Astrocyte (in vitro differentiated cells and primary cell): Measurements from ENCODE around the gene KIAA0513. TPM values are rescaled to one million over a fixed set of nuclear protein-coding genes. Genes with fewer than 3 reads are reported as not detected.

Source experiments
- DNase-seq: peaks from one replicate; pipeline ENCODE4 v3.0.0-alpha.2; 2010; ENCODE audit warnings: low read depth
- FAIRE-seq: peaks from 2 replicates; lab custom pipeline; 2011; peaks lifted over from hg19 to GRCh38; lab: Jason Lieb, UNC
- H2AFZ ChIP-seq: 2 replicates; pipeline ENCODE4 v1.6.0; 2012; ENCODE audit warnings: low read depth, low read length, inconsistent platforms
- H3K27ac ChIP-seq: 2 replicates; pipeline ENCODE4 v1.5.1; 2011; ENCODE audit warnings: low read depth, low read length, inconsistent platforms
- H3K27me3 ChIP-seq: 2 replicates; pipeline ENCODE4 v1.6.0; 2011; ENCODE audit warnings: low read length, inconsistent platforms; ENCODE audit not compliant: insufficient read depth
- H3K36me3 ChIP-seq: 2 replicates; pipeline ENCODE4 v1.5.1; 2011; ENCODE audit warnings: low read length, inconsistent platforms; ENCODE audit not compliant: insufficient read depth
- H3K4me1 ChIP-seq: 2 replicates; pipeline ENCODE4 v1.5.1; 2011; ENCODE audit warnings: low read length, inconsistent platforms; ENCODE audit not compliant: insufficient read depth
- H3K4me2 ChIP-seq: 2 replicates; pipeline ENCODE4 v1.6.0; 2012; ENCODE audit warnings: low read length, inconsistent platforms
- H3K4me3 ChIP-seq: 2 replicates; pipeline ENCODE4 v1.5.1; 2011; ENCODE audit warnings: low read depth, mild to moderate bottlenecking, low read length, inconsistent platforms; ENCODE audit not compliant: insufficient read depth
- H3K79me2 ChIP-seq: 2 replicates; pipeline ENCODE4 v1.6.0; 2012; ENCODE audit warnings: mild to moderate bottlenecking, low read length, inconsistent platforms; ENCODE audit not compliant: insufficient read depth
- H3K9ac ChIP-seq: 2 replicates; pipeline ENCODE4 v1.6.0; 2012; ENCODE audit warnings: mild to moderate bottlenecking, low read length, inconsistent platforms
- H3K9me3 ChIP-seq: 2 replicates; pipeline ENCODE4 v1.5.1; 2012; ENCODE audit warnings: low read depth, mild to moderate bottlenecking, low read length, inconsistent platforms; ENCODE audit not compliant: insufficient read depth
- H4K20me1 ChIP-seq: 2 replicates; pipeline ENCODE4 v1.6.0; 2012; ENCODE audit warnings: low read length, inconsistent platforms; ENCODE audit not compliant: insufficient read depth
- H3K27ac Mint-ChIP-seq: one replicate; pipeline ENCODE4 v1.8.0; 2021; ENCODE audit warnings: mild to moderate bottlenecking, mixed read lengths; ENCODE audit not compliant: unreplicated experiment
- H3K27me3 Mint-ChIP-seq: one replicate; pipeline ENCODE4 v1.8.0; 2021; ENCODE audit warnings: low read depth, mixed read lengths; ENCODE audit not compliant: unreplicated experiment
- H3K36me3 Mint-ChIP-seq: one replicate; pipeline ENCODE4 v1.8.0; 2021; ENCODE audit warnings: low read depth, mixed read lengths; ENCODE audit not compliant: unreplicated experiment
- H3K4me1 Mint-ChIP-seq: one replicate; pipeline ENCODE4 v1.8.0; 2021; ENCODE audit warnings: low read depth, mixed read lengths; ENCODE audit not compliant: unreplicated experiment
- H3K4me3 Mint-ChIP-seq: one replicate; pipeline ENCODE4 v1.8.0; 2021; ENCODE audit warnings: mild to moderate bottlenecking, moderate library complexity, mixed read lengths; ENCODE audit not compliant: unreplicated experiment
- H3K9me3 Mint-ChIP-seq: one replicate; pipeline ENCODE4 v1.8.0; 2021; ENCODE audit warnings: mild to moderate bottlenecking, mixed read lengths; ENCODE audit not compliant: unreplicated experiment
- EZH2 ChIP-seq: IDR thresholded peaks from 2 replicates; pipeline ENCODE4 v1.6.1; 2012; ENCODE audit warnings: mild to moderate bottlenecking, low read length, inconsistent platforms; ENCODE audit not compliant: insufficient read depth
- total RNA-seq: library from RNA; stranded (reverse); gene quantifications from 2 replicates; pipeline ENCODE4 v1.2.1, GENCODE V29; 2021
- TF ChIP-seq, protein P1 (sequence below): IDR thresholded peaks from 2 replicates; pipeline ENCODE4 v1.5.1; 2011; ENCODE audit warnings: low read depth, mild to moderate bottlenecking, inconsistent platforms, low read length, moderate library complexity; ENCODE audit not compliant: insufficient read depth

The KIAA0513 gene
- total RNA-seq, 1 donor from 2014 or later = 7.5 TPM

GRCh38 chr16:85126705-85127378, 99.2 kb downstream of the KIAA0513 start:
- Histone ChIP-seq H2AFZ (peak overlapping the region; percentile 29), H3K4me3 (no peak overlapping the region), H4K20me1 (no peaks in the 10 kb centered on the region), H3K9me3 (no peaks in the 10 kb centered on the region), H3K79me2 (no peaks in the 10 kb centered on the region), H3K27me3 (no peaks in the 10 kb centered on the region), H3K4me1 (peaks cover 48% of the 10 kb centered on the region), H3K36me3 (no peaks in the 10 kb centered on the region), H3K9ac (peak overlapping the region; percentile 60), H3K4me2 (peak overlapping the region; percentile 69), H3K27ac (peak overlapping the region; percentile 72)
- Mint-ChIP-seq H3K36me3 (no peaks in the 10 kb centered on the region), H3K4me1 (peaks cover 16% of the 10 kb centered on the region), H3K27ac (peak overlapping the region; percentile 72), H3K4me3 (no peak overlapping the region), H3K9me3 (peaks cover 5% of the 10 kb centered on the region), H3K27me3 (peaks cover 2% of the 10 kb centered on the region)
- DNase-seq = peak; percentile 94
- FAIRE-seq = no peak
- TF ChIP-seq EZH2 = no peak
- TF ChIP-seq, protein P1, sequence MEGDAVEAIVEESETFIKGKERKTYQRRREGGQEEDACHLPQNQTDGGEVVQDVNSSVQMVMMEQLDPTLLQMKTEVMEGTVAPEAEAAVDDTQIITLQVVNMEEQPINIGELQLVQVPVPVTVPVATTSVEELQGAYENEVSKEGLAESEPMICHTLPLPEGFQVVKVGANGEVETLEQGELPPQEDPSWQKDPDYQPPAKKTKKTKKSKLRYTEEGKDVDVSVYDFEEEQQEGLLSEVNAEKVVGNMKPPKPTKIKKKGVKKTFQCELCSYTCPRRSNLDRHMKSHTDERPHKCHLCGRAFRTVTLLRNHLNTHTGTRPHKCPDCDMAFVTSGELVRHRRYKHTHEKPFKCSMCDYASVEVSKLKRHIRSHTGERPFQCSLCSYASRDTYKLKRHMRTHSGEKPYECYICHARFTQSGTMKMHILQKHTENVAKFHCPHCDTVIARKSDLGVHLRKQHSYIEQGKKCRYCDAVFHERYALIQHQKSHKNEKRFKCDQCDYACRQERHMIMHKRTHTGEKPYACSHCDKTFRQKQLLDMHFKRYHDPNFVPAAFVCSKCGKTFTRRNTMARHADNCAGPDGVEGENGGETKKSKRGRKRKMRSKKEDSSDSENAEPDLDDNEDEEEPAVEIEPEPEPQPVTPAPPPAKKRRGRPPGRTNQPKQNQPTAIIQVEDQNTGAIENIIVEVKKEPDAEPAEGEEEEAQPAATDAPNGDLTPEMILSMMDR = no peak

GRCh38 chr16:85127379-85127723, 99.8 kb downstream of the KIAA0513 start:
- Histone ChIP-seq H3K79me2 (no peaks in the 10 kb centered on the region), H4K20me1 (no peaks in the 10 kb centered on the region), H2AFZ (no peak overlapping the region), H3K4me2 (peak overlapping the region; percentile 69), H3K27me3 (no peaks in the 10 kb centered on the region), H3K27ac (peak overlapping the region; percentile 3), H3K4me1 (peaks cover 48% of the 10 kb centered on the region), H3K4me3 (no peak overlapping the region), H3K9me3 (no peaks in the 10 kb centered on the region), H3K36me3 (no peaks in the 10 kb centered on the region), H3K9ac (no peak overlapping the region)
- Mint-ChIP-seq H3K4me3 (no peak overlapping the region), H3K27ac (no peak overlapping the region), H3K9me3 (peaks cover 5% of the 10 kb centered on the region), H3K4me1 (peaks cover 16% of the 10 kb centered on the region), H3K36me3 (no peaks in the 10 kb centered on the region), H3K27me3 (peaks cover 2% of the 10 kb centered on the region)
- FAIRE-seq = no peak
- TF ChIP-seq, protein P1 = no peak
- TF ChIP-seq EZH2 = no peak
- DNase-seq = no peak

DNA sequence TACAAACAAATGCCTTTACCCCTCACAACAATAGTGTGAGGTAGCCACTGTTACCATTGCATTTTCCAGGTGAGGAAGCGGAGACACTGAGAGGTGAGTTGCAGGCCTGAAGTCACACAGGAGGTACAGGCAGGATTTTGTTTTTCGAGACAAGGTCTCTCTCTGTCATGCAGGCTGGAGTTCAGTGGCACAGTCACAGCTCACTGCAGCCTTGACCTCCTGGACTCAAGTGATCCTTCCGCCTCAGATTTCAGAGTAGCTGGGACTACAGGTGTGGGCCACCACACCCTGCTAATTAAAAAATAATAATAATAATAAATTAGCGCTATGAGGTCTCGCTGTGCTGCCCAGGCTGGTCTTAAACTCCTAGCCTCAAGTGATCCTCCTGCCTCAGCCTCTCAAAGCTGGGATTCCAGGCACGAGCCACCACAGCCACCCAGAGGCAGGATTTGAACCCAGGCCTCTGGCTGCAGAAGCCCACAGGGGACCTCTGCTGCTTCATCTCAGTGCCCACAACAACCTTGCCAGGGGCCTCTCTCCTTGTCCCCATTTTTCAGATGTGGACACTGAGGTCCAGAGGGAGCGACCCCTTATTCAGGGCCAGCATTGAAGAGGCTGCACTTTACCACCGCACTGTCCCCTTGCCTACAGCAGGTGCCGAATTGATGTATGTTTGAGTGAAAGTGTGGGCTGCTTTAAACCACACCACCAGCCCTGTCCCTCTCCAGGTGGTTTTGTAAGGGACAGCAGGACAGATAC, 100.7 kb downstream of the KIAA0513 start:
- Histone ChIP-seq H3K27me3 (no peaks in the 10 kb centered on the region), H3K9ac (no peak overlapping the region), H3K9me3 (no peaks in the 10 kb centered on the region), H3K36me3 (no peaks in the 10 kb centered on the region), H3K4me3 (no peak overlapping the region), H4K20me1 (no peaks in the 10 kb centered on the region), H2AFZ (no peak overlapping the region), H3K79me2 (no peaks in the 10 kb centered on the region), H3K27ac (no peak overlapping the region), H3K4me2 (no peak overlapping the region), H3K4me1 (peaks cover 46% of the 10 kb centered on the region)
- TF ChIP-seq EZH2 = no peak
- TF ChIP-seq, protein P1 = no peak
- no peaks in the 10 kb centered on the region for H3K36me3 Mint-ChIP-seq
- H3K4me3 Mint-ChIP-seq = no peak overlapping the region
- no peak for DNase-seq
- peaks cover 5% of the 10 kb centered on the region for H3K9me3 Mint-ChIP-seq
- H3K4me1 Mint-ChIP-seq = peaks cover 16% of the 10 kb centered on the region
- FAIRE-seq = no peak
- no peak overlapping the region for H3K27ac Mint-ChIP-seq
- peaks cover 4% of the 10 kb centered on the region for H3K27me3 Mint-ChIP-seq
